Mesenchymal stem cell (in vitro differentiated cells and primary cell): ENCODE data around the gene TAS2R46. TPM values are rescaled to one million over a fixed set of nuclear protein-coding genes. Genes with fewer than 3 reads are reported as not detected.
"Not testable (repeated sequence)": the region's sequence is repeated elsewhere in the genome, so short reads cannot be mapped to it uniquely, and the experiment has no call there.

Source experiments
- DNase-seq: peaks from one replicate; pipeline ENCODE4 v3.0.0-alpha.2; 2013
- H2AFZ ChIP-seq: one replicate; pipeline ENCODE4 v1.6.1; 2013; ENCODE audit warnings: low read depth, mild to moderate bottlenecking, control low read depth, inconsistent platforms, low read length, moderate library complexity
- H2AK5ac ChIP-seq: 2 replicates; pipeline ENCODE4 v1.6.1; 2013; ENCODE audit warnings: low read length, moderate library complexity, mild to moderate bottlenecking, inconsistent platforms; ENCODE audit not compliant: severe bottlenecking
- H2BK120ac ChIP-seq: one replicate; pipeline ENCODE4 v1.6.1; 2013; ENCODE audit warnings: low read depth, mild to moderate bottlenecking, inconsistent platforms, low read length, moderate library complexity
- H2BK12ac ChIP-seq, 2 experiments: one replicate each; pipeline ENCODE4 v1.6.1; 2013; ENCODE audit warnings: inconsistent platforms in 2 of 2, low read length in 2 of 2, mild to moderate bottlenecking in 2 of 2, moderate library complexity in 2 of 2, control low read depth in 1 of 2
- H2BK15ac ChIP-seq: one replicate; pipeline ENCODE4 v1.6.1; 2013; ENCODE audit warnings: mild to moderate bottlenecking, low read depth, inconsistent platforms; ENCODE audit not compliant: poor library complexity, severe bottlenecking
- H2BK5ac ChIP-seq: 2 replicates; pipeline ENCODE4 v1.6.1; 2013; ENCODE audit warnings: low read depth, mild to moderate bottlenecking, low read length, control low read depth, inconsistent platforms; ENCODE audit not compliant: poor library complexity, severe bottlenecking
- H3K14ac ChIP-seq, 2 experiments: one replicate each; pipeline ENCODE4 v1.6.1; 2013; ENCODE audit warnings: inconsistent platforms in 2 of 2, low read length in 2 of 2, control low read depth in 1 of 2, mild to moderate bottlenecking in 1 of 2, moderate library complexity in 1 of 2
- H3K18ac ChIP-seq, 2 experiments: one replicate each; pipeline ENCODE4 v1.6.1; 2013; ENCODE audit warnings: inconsistent platforms in 2 of 2, low read length in 2 of 2, control low read depth in 1 of 2, low read depth in 1 of 2, mild to moderate bottlenecking in 1 of 2
- H3K23ac ChIP-seq, 2 experiments: one replicate each; pipeline ENCODE4 v1.6.1; 2013; ENCODE audit warnings: inconsistent platforms in 2 of 2, low read length in 2 of 2, mild to moderate bottlenecking in 2 of 2, moderate library complexity in 2 of 2, control low read depth in 1 of 2
- H3K27ac ChIP-seq: 2 replicates; pipeline ENCODE4 v1.5.1; 2013; ENCODE audit warnings: mild to moderate bottlenecking, moderate library complexity, low read length, control low read depth, inconsistent platforms; ENCODE audit not compliant: poor library complexity, severe bottlenecking
- H3K27me3 ChIP-seq, 2 experiments: 2 replicates each; pipeline versions ENCODE4 v1.6.1 to v1.7.0; 2013; ENCODE audit warnings: low read length in 2 of 2, mild to moderate bottlenecking in 2 of 2, moderate library complexity in 2 of 2, control low read depth in 1 of 2, inconsistent platforms in 1 of 2; ENCODE audit not compliant: control insufficient read depth in 1 of 2, insufficient read depth in 1 of 2
- H3K36me3 ChIP-seq, 2 experiments: 2 replicates each; pipeline versions ENCODE4 v1.6.1 to v1.7.0; 2013; ENCODE audit warnings: low read length in 2 of 2, control low read depth in 1 of 2, inconsistent platforms in 1 of 2, low read depth in 1 of 2, mild to moderate bottlenecking in 1 of 2; ENCODE audit not compliant: insufficient read depth in 2 of 2, control insufficient read depth in 1 of 2
- H3K4ac ChIP-seq, 2 experiments: one replicate each; pipeline ENCODE4 v1.6.1; 2013; ENCODE audit warnings: inconsistent platforms in 2 of 2, low read length in 2 of 2, mild to moderate bottlenecking in 2 of 2, moderate library complexity in 2 of 2, control low read depth in 1 of 2, low read depth in 1 of 2
- H3K4me1 ChIP-seq: 2 replicates; pipeline ENCODE4 v1.6.1; 2013; ENCODE audit warnings: low read depth, low read length, control low read depth; ENCODE audit not compliant: control insufficient read depth, insufficient read depth
- H3K4me2 ChIP-seq: 2 replicates; pipeline ENCODE4 v1.6.1; 2013; ENCODE audit warnings: low read length, mild to moderate bottlenecking, inconsistent platforms; ENCODE audit not compliant: poor library complexity, severe bottlenecking
- H3K4me3 ChIP-seq, 2 experiments: 2 replicates each; pipeline versions ENCODE4 v1.5.1 to v1.7.0; 2013; ENCODE audit warnings: low read length in 2 of 2, mild to moderate bottlenecking in 2 of 2, control low read depth in 1 of 2, low read depth in 1 of 2; ENCODE audit not compliant: insufficient read depth in 1 of 2
- H3K79me1 ChIP-seq: replicated peaks from 2 replicates; pipeline ENCODE4 v1.6.1; 2013; ENCODE audit warnings: mild to moderate bottlenecking, control low read depth, low read length, inconsistent platforms; ENCODE audit not compliant: poor library complexity, severe bottlenecking
- H3K9ac ChIP-seq: 2 replicates; pipeline ENCODE4 v1.7.0; 2013; ENCODE audit warnings: mild to moderate bottlenecking, low read length, moderate library complexity
- H3K9me3 ChIP-seq: 2 replicates; pipeline ENCODE4 v1.7.0; 2013; ENCODE audit warnings: mild to moderate bottlenecking, low read length; ENCODE audit not compliant: control insufficient read depth
- H4K8ac ChIP-seq: one replicate; pipeline ENCODE4 v1.6.1; 2013; ENCODE audit warnings: inconsistent platforms, mild to moderate bottlenecking, low read length, moderate library complexity
- H4K91ac ChIP-seq: one replicate; pipeline ENCODE4 v1.6.1; 2013; ENCODE audit warnings: mild to moderate bottlenecking, low read length, inconsistent platforms
- WGBS: methylation state at CpG from one replicate; pipeline ENCODE4 v1.1.7; 2013; ENCODE audit warnings: mixed read lengths; 5-methylcytosine and 5-hydroxymethylcytosine counted together
- polyA plus RNA-seq, 2 experiments: library from polyadenylated mRNA; stranded (reverse); fragments of 200-250 nt; gene quantifications; one replicate each; pipeline ENCODE4 v1.2.3, GENCODE V29; 2013

Gene TAS2R46, protein sequence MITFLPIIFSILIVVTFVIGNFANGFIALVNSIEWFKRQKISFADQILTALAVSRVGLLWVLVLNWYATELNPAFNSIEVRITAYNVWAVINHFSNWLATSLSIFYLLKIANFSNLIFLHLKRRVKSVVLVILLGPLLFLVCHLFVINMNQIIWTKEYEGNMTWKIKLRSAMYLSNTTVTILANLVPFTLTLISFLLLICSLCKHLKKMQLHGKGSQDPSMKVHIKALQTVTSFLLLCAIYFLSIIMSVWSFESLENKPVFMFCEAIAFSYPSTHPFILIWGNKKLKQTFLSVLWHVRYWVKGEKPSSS
- not detected for polyA plus RNA-seq (2013, experiment 1 of 2)
- not detected for polyA plus RNA-seq (2013, experiment 2 of 2)

DNA sequence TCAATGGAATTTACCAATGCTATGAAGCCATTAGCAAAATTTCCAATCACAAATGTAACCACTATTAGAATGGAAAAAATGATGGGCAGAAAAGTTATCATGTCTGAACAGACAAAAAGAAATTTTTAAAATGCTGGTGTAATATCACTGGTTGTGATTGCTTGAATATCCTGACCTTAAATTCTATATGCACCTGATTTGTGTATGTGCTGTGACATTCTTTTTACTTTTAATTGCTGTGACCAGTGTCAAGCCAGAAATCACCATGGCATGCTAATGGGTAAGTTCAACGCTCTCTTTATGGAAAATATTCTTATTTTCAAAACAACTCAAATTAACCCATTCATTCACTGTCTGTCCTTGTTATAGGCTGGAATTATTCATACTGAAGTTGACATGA lies at the start of gene TAS2R46:
Gene TAS2R46 (minus strand): TSS at position 101 of the 400 bp plus-strand sequence. CDS start 0 bp downstream, at position 101.
- not testable (repeated sequence) for H3K36me3 ChIP-seq, H2BK12ac ChIP-seq
- no CpG with 5 or more reads among the region's 1 CpG for WGBS

DNA sequence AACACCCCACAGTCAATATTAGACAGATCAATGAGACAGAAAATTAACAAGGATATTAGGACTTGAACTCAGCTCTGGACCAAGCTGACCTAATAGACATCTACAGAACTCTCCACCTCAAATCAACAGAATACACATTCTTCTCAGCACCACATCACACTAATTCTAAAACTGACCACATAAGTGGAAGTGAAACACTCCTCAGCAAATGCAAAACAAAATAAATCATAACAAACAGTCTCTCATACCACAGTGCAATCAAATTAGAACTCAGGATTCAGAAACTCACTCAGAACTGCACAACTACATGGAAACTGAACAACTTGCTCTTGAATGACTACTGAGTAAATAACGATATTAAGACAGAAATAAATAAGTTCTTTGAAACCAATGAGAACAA lies 49.1 kb upstream of the TAS2R46 start:
- H3K4me3 ChIP-seq, H2AFZ ChIP-seq, H3K27me3 ChIP-seq, H3K18ac ChIP-seq, H3K36me3 ChIP-seq, H3K4me2 ChIP-seq, H3K4me1 ChIP-seq, H3K23ac ChIP-seq, H2BK5ac ChIP-seq, H2BK15ac ChIP-seq, H3K14ac ChIP-seq, H2AK5ac ChIP-seq, H3K9ac ChIP-seq, H3K4ac ChIP-seq, DNase-seq, H4K91ac ChIP-seq, H4K8ac ChIP-seq, H3K27ac ChIP-seq, H2BK120ac ChIP-seq, H2BK12ac ChIP-seq: not testable (repeated sequence)
- peaks cover 14% of the 10 kb centered on the region for H3K79me1 ChIP-seq
- peaks cover 12% of the 10 kb centered on the region for H3K9me3 ChIP-seq
- no CpG with 5 or more reads among the region's 1 CpG for WGBS

More for the DNA sequence above, at the start of gene TAS2R46:
- DNase-seq, H3K23ac ChIP-seq, H3K9me3 ChIP-seq, H2AFZ ChIP-seq, H2BK120ac ChIP-seq, H3K27me3 ChIP-seq, H3K14ac ChIP-seq, H3K4ac ChIP-seq, H3K4me3 ChIP-seq, H4K8ac ChIP-seq, H3K9ac ChIP-seq, H3K27ac ChIP-seq, H4K91ac ChIP-seq, H2AK5ac ChIP-seq, H3K4me1 ChIP-seq, H2BK5ac ChIP-seq, H2BK15ac ChIP-seq, H3K18ac ChIP-seq, H3K4me2 ChIP-seq: not testable (repeated sequence)
- H3K79me1 ChIP-seq: peaks cover 12% of the 10 kb centered on the region

DNA sequence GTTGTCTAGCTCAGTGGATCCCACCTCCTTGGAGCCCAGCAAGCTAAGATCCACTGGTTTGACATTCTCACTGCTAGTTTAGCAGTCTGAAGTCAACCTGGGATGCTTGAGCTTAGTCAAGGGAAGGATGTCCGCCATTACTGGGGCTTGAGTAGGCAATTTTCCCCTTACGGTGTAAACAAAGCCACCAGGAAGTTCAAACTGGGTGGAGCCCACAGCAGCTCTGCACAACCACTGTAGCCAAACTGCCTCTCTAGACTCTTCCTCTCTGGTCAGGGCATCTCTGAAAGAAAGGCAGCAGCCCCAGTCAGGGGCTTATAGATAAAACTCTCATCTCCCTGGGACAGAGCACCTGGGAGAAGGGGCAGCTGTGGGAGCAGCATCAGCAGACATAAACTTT lies 46.8 kb upstream of the TAS2R46 start:
- H2BK15ac ChIP-seq: no peak overlapping the region
- no peak overlapping the region for H2AK5ac ChIP-seq
- H3K4me1 ChIP-seq: peaks cover 3% of the 10 kb centered on the region
- H3K4ac ChIP-seq: no peak overlapping the region
- DNase-seq: no peak
- 97% methylated on average over 2 of the region's 2 CpGs for WGBS
- H3K36me3 ChIP-seq: peaks cover 7 to 9% of the 10 kb centered on the region in 2 experiments
- H2BK12ac ChIP-seq: no peak overlapping the region
- no peak overlapping the region for H4K91ac ChIP-seq
- no peak overlapping the region for H3K27ac ChIP-seq
- no peak overlapping the region for H2BK120ac ChIP-seq
- H3K23ac ChIP-seq: no peak overlapping the region
- H2BK5ac ChIP-seq: no peak overlapping the region
- H3K4me2 ChIP-seq: no peak overlapping the region
- H3K79me1 ChIP-seq: peaks cover 15% of the 10 kb centered on the region
- H3K9ac ChIP-seq: no peak overlapping the region
- H4K8ac ChIP-seq: no peak overlapping the region
- H3K14ac ChIP-seq: no peak overlapping the region
- H3K9me3 ChIP-seq: peaks cover 9% of the 10 kb centered on the region
- H3K18ac ChIP-seq: no peak overlapping the region
- H2AFZ ChIP-seq: no peak overlapping the region
- no peaks in the 10 kb centered on the region for H3K27me3 ChIP-seq
- H3K4me3 ChIP-seq: no peak overlapping the region

DNA sequence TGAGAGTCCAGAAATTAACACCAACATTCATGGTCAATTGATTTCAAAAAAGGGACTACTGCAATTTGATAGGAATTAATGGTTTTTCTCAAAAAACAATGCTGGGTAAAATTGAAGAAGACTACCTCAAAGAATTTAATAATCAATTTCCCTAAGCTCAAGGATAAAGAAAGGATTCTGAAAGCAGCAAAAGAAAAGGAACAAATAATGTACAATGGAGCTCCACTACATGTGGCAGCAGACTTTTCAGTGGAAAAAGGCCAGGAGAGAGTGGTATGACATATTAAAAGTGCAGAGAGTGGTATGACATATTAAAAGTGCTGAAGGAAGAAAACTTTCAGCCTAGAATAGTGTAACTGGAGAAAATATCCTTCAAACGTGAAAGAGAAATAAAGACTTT lies 45.6 kb upstream of the TAS2R46 start:
- H3K4ac ChIP-seq: no peak overlapping the region
- no peak overlapping the region for H4K91ac ChIP-seq
- no peak overlapping the region for H3K4me3 ChIP-seq
- H3K4me1 ChIP-seq: peaks cover 3% of the 10 kb centered on the region
- peaks cover 16% of the 10 kb centered on the region for H3K79me1 ChIP-seq
- no peak overlapping the region for H2BK120ac ChIP-seq
- H3K14ac ChIP-seq: no peak overlapping the region
- peaks cover 7 to 9% of the 10 kb centered on the region in 2 experiments for H3K36me3 ChIP-seq
- H3K23ac ChIP-seq: no peak overlapping the region
- WGBS: 100% methylated on average over 1 of the region's 1 CpG
- no peak overlapping the region for H3K18ac ChIP-seq
- H2AFZ ChIP-seq: no peak overlapping the region
- H2BK15ac ChIP-seq: no peak overlapping the region
- peaks cover 3% of the 10 kb centered on the region for H3K9me3 ChIP-seq
- no peak overlapping the region for H4K8ac ChIP-seq
- no peaks in the 10 kb centered on the region for H3K27me3 ChIP-seq
- no peak overlapping the region for H3K27ac ChIP-seq
- H3K4me2 ChIP-seq: no peak overlapping the region
- H2BK5ac ChIP-seq: no peak overlapping the region
- H2BK12ac ChIP-seq: no peak overlapping the region
- H3K9ac ChIP-seq: no peak overlapping the region
- no peak overlapping the region for H2AK5ac ChIP-seq
- no peak for DNase-seq
